ENCODE results near the gene APC2.

GRCh38 chr19:1410136-1410786, 39.7 kb upstream of the APC2 start:
- TF ChIP-seq, protein P1, sequence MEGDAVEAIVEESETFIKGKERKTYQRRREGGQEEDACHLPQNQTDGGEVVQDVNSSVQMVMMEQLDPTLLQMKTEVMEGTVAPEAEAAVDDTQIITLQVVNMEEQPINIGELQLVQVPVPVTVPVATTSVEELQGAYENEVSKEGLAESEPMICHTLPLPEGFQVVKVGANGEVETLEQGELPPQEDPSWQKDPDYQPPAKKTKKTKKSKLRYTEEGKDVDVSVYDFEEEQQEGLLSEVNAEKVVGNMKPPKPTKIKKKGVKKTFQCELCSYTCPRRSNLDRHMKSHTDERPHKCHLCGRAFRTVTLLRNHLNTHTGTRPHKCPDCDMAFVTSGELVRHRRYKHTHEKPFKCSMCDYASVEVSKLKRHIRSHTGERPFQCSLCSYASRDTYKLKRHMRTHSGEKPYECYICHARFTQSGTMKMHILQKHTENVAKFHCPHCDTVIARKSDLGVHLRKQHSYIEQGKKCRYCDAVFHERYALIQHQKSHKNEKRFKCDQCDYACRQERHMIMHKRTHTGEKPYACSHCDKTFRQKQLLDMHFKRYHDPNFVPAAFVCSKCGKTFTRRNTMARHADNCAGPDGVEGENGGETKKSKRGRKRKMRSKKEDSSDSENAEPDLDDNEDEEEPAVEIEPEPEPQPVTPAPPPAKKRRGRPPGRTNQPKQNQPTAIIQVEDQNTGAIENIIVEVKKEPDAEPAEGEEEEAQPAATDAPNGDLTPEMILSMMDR (IDR thresholded peaks at IDR 0.05): no peak
- TF ChIP-seq EZH2 (IDR thresholded peaks at IDR 0.05): no peak
